Measurements from ENCODE around the gene LIPF.

LIPF gene

GRCh38 chr10:88642963-88643362 lies 21.3 kb upstream of the LIPF start:
- H3F3A ChIP-seq (ENCODE audit: insufficient read depth, low read length): no peaks in the 10 kb centered on the region
- no peaks in the 10 kb centered on the region for H4K20me1 ChIP-seq (ENCODE audit: insufficient read depth, low read length)
- no peak overlapping the region for H3K4me3 ChIP-seq (ENCODE audit: low read length)
- H3K9me2 ChIP-seq (replicated peaks; ENCODE audit: insufficient read depth, low read length): no peaks in the 10 kb centered on the region
- H3K9me3 ChIP-seq (replicated peaks; ENCODE audit: insufficient read depth, low read length): no peaks in the 10 kb centered on the region
- TF ChIP-seq EZH2 (optimal IDR thresholded peaks at IDR 0.05; ENCODE audit: low read depth, low read length) (no peak), EZH2phosphoT487 (IDR thresholded peaks at IDR 0.05; ENCODE audit: low read length) (no peak)
- TF ChIP-seq, protein P1, sequence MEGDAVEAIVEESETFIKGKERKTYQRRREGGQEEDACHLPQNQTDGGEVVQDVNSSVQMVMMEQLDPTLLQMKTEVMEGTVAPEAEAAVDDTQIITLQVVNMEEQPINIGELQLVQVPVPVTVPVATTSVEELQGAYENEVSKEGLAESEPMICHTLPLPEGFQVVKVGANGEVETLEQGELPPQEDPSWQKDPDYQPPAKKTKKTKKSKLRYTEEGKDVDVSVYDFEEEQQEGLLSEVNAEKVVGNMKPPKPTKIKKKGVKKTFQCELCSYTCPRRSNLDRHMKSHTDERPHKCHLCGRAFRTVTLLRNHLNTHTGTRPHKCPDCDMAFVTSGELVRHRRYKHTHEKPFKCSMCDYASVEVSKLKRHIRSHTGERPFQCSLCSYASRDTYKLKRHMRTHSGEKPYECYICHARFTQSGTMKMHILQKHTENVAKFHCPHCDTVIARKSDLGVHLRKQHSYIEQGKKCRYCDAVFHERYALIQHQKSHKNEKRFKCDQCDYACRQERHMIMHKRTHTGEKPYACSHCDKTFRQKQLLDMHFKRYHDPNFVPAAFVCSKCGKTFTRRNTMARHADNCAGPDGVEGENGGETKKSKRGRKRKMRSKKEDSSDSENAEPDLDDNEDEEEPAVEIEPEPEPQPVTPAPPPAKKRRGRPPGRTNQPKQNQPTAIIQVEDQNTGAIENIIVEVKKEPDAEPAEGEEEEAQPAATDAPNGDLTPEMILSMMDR (IDR thresholded peaks at IDR 0.05; ENCODE audit: low read length): no peak
- H3K4me1 ChIP-seq (ENCODE audit: low read length): no peaks in the 10 kb centered on the region
- no peak for DNase-seq
- no peak overlapping the region for H3K9ac ChIP-seq (ENCODE audit: low read length)
- H3K27me3 ChIP-seq (replicated peaks; ENCODE audit: insufficient read depth, low read length): no peaks in the 10 kb centered on the region
- no peaks in the 10 kb centered on the region for H3K79me2 ChIP-seq (ENCODE audit: low read length)
- no peak overlapping the region for H3K27ac ChIP-seq (ENCODE audit: low read length)
- H3K4me2 ChIP-seq (ENCODE audit: low read depth, low read length): no peak overlapping the region
- no peak overlapping the region for H2AFZ ChIP-seq (ENCODE audit: low read length)
- H3K36me3 ChIP-seq (replicated peaks; ENCODE audit: insufficient read depth, low read length): no peaks in the 10 kb centered on the region

DNA sequence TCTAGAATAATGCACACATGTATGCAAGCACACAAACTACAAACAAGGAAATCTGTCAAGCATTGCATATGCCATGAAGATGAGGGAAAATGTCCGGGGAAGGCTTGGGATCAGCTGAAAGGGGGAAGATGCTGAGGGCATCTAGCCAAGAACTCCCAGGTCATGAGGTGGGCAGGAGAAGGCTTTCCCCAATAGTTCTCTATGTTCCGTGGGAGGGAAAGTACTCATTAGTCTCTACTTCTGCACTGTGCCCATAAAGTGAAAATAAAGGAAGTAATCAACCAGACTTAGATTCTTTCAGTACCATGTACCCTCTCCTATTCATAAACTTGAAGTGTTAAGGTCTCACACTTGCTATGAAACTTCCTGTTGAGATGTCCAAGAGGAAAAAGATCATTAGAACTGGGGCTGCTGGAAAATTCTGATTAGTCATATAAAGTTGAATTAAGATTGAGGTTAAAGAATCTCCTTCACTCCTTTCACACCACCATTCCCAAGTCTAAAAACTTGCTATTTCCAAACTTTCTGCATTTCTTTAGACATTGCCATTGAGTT lies 17.1 kb upstream of the LIPF start:
- Histone ChIP-seq H3K27ac (ENCODE audit: low read length) (no peak overlapping the region), H3K9me3 (replicated peaks; ENCODE audit: insufficient read depth, low read length) (no peaks in the 10 kb centered on the region), H3K27me3 (replicated peaks; ENCODE audit: insufficient read depth, low read length) (no peaks in the 10 kb centered on the region), H3K9ac (ENCODE audit: low read length) (no peak overlapping the region), H3K4me3 (ENCODE audit: low read length) (no peak overlapping the region), H3K36me3 (replicated peaks; ENCODE audit: insufficient read depth, low read length) (no peaks in the 10 kb centered on the region), H3F3A (ENCODE audit: insufficient read depth, low read length) (no peaks in the 10 kb centered on the region), H3K4me1 (ENCODE audit: low read length) (no peaks in the 10 kb centered on the region), H2AFZ (ENCODE audit: low read length) (no peak overlapping the region), H3K79me2 (ENCODE audit: low read length) (no peaks in the 10 kb centered on the region), H3K9me2 (replicated peaks; ENCODE audit: insufficient read depth, low read length) (no peaks in the 10 kb centered on the region), H3K4me2 (ENCODE audit: low read depth, low read length) (no peak overlapping the region), H4K20me1 (ENCODE audit: insufficient read depth, low read length) (no peaks in the 10 kb centered on the region)
- DNase-seq: no peak
- TF ChIP-seq EZH2 (optimal IDR thresholded peaks at IDR 0.05; ENCODE audit: low read depth, low read length) (no peak), EZH2phosphoT487 (IDR thresholded peaks at IDR 0.05; ENCODE audit: low read length) (no peak)
- TF ChIP-seq, protein P1 (IDR thresholded peaks at IDR 0.05; ENCODE audit: low read length): no peak

DNA sequence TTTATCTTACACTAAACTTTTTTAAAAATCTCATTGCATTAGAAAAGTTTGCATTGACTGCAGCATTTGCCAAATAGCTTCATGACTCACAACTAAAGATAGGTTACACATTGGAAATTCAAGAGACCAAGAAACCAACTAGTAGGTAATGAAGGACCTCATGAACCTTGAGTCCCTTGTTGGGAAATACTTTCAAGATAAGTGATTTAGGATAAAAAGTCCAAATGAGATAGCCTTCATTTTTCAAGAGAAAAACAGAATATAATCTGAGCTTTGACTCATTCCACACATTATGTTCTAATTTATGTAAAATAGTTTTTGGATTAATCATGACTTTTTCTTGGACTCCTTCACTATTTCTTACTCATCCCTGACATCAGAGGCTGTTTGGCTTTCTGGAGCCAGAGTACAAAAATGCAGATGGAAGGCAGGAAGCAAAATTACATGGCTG lies 13.1 kb upstream of the LIPF start:
- no peaks in the 10 kb centered on the region for H3K27me3 ChIP-seq (replicated peaks; ENCODE audit: insufficient read depth, low read length)
- DNase-seq: no peak
- H3K36me3 ChIP-seq (replicated peaks; ENCODE audit: insufficient read depth, low read length): no peaks in the 10 kb centered on the region
- no peaks in the 10 kb centered on the region for H3K9me2 ChIP-seq (replicated peaks; ENCODE audit: insufficient read depth, low read length)
- H3K27ac ChIP-seq (ENCODE audit: low read length): no peak overlapping the region
- H3K4me2 ChIP-seq (ENCODE audit: low read depth, low read length): no peak overlapping the region
- no peaks in the 10 kb centered on the region for H3K4me1 ChIP-seq (ENCODE audit: low read length)
- no peak overlapping the region for H3K4me3 ChIP-seq (ENCODE audit: low read length)
- H3K79me2 ChIP-seq (ENCODE audit: low read length): no peaks in the 10 kb centered on the region
- TF ChIP-seq EZH2phosphoT487 (IDR thresholded peaks at IDR 0.05; ENCODE audit: low read length): no peak
- no peak for TF ChIP-seq EZH2 (optimal IDR thresholded peaks at IDR 0.05; ENCODE audit: low read depth, low read length)
- TF ChIP-seq, protein P1 (IDR thresholded peaks at IDR 0.05; ENCODE audit: low read length): no peak
- H4K20me1 ChIP-seq (ENCODE audit: insufficient read depth, low read length): no peaks in the 10 kb centered on the region
- H3F3A ChIP-seq (ENCODE audit: insufficient read depth, low read length): no peaks in the 10 kb centered on the region
- H3K9me3 ChIP-seq (replicated peaks; ENCODE audit: insufficient read depth, low read length): no peaks in the 10 kb centered on the region
- H2AFZ ChIP-seq (ENCODE audit: low read length): no peak overlapping the region
- H3K9ac ChIP-seq (ENCODE audit: low read length): no peak overlapping the region
